GM12892 (cell line): ENCODE measurements around the gene CENPU.
"Not testable (repeated sequence)": the region's sequence is repeated elsewhere in the genome, so short reads cannot be mapped to it uniquely, and the experiment has no call there.

Experiments used
- POLR2A ChIP-seq: IDR thresholded peaks from 2 replicates; pipeline ENCODE4 v1.6.1; 2011; ENCODE audit warnings: low read depth, low read length, control low read depth
- POLR2AphosphoS5 ChIP-seq: IDR thresholded peaks from 2 replicates; pipeline ENCODE4 v1.6.1; 2011; ENCODE audit warnings: low read depth, low read length, control low read depth
- TAF1 ChIP-seq: IDR thresholded peaks from 2 replicates; pipeline ENCODE4 v1.6.1; 2011; ENCODE audit warnings: low read depth, mild to moderate bottlenecking, control low read depth, low read length, borderline replicate concordance

DNA sequence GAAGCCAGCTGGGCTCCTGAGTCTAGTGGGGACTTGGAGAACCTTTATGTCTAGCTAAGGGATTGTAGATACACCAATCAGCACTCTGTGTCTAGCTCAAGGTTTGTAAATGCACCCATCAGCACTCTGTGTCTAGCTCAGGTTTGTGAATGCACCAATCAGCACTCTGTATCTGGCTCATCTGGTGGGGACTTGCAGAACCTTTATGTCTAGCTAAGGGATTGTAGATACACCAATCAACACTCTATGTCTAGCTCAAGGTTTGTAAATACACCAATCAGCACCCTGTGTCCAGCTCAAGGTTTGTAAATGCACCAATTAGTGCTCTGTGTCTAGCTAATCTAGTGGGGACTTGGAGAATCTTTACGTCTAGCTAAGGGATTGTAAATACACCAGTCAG, 7.8 kb upstream of the CENPU start:
- TF ChIP-seq POLR2A, POLR2AphosphoS5, TAF1: not testable (repeated sequence)
